Kasumi-1 (cell line): ENCODE results near the gene DAG1.

Experiments used
- DNase-seq, 2 experiments: peaks; one replicate each; lab custom pipeline; 2025; lab: John Stamatoyannopoulos, UW

The DAG1 gene

GRCh38 chr3:49518441-49518840, 48.4 kb downstream of the DAG1 start:
- no peak for DNase-seq

DNA sequence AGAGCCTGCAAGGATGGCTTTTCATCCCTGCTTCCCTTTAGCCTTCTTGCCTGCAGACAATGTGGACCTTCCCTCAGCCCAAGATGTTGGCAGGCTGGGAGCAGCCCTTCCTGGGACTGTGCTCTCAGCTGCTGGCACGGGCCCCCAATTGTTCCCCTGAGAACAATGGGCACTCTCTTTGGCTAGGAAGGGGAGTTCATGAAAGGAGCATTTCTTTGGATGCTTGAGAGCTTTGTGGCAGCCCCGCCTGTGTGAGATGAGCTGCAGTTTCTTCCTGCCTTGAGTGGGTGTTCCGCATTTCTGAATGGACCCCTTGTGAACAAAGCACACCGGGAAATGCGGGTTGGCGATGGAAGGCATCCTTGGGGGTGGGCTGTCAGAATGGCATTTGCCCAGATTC, 49.2 kb downstream of the DAG1 start:
- no peak for DNase-seq

- DNase-seq, result no peak
Observed at GRCh38 chr3:49519916-49520385, 49.9 kb downstream of the DAG1 start.

- no peak for DNase-seq
Observed at GRCh38 chr3:49523756-49524747, 54.0 kb downstream of the DAG1 start.

DNA sequence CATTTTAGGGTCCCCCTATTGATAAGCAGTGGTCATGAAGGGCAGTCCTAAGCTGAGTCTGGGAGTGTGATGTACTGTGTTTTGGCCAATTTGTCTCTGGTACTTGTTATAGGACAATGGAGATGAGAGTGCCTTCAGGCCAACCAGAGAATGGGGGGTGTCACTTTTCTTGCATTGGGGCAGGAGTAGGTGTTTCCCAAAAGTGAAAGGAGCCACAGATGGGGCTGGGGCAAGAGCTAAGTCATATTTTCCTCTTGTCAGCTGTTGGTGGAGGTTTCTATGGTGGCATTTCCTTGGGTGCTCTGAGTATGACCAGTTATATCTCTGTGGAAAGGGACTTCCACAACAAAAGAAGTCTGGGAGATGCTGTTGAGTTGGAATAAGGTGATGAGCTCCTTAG, 59.5 kb downstream of the DAG1 start:
- DNase-seq, result no peak

GRCh38 chr3:49530231-49530630, 60.2 kb downstream of the DAG1 start:
- DNase-seq, result no peak

DNA sequence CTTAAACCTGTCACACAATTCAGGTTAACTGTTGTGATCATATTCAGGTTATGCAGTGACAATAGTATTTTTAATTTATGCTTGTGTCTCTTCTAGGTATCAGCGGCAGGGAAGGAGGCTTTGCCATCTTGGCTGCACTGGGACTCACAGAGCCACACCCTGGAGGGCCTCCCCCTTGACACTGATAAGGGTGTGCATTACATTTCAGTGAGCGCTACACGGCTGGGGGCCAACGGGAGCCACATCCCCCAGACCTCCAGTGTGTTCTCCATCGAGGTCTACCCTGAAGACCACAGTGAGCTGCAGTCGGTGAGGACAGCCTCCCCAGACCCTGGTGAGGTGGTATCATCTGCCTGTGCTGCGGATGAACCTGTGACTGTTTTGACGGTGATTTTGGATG, 60.6 kb downstream of the DAG1 start:
- no peak for DNase-seq

- DNase-seq, result no peak
Observed at GRCh38 chr3:49531218-49531617, 61.2 kb downstream of the DAG1 start.

GRCh38 chr3:49531715-49532114, 61.6 kb downstream of the DAG1 start:
- DNase-seq, result no peak

DNA sequence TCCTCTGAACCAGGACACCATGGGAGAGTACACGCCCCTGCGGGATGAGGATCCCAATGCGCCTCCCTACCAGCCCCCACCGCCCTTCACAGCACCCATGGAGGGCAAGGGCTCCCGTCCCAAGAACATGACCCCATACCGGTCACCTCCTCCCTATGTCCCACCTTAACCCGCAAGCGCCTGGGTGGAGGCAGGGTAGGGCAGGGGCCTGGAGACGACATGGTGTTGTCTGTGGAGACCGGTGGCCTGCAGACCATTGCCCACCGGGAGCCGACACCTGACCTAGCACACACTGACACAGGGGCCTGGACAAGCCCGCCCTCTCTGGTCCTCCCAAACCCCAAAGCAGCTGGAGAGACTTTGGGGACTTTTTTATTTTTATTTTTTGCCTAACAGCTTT, 63.0 kb downstream of the DAG1 start:
- no peak for DNase-seq

- no peak for DNase-seq
Observed at GRCh38 chr3:49533786-49534519, 63.9 kb downstream of the DAG1 start.

GRCh38 chr3:49534581-49535441, 64.7 kb downstream of the DAG1 start:
- no peak for DNase-seq

- DNase-seq, result no peak
Observed at GRCh38 chr3:49535971-49536874, 66.2 kb downstream of the DAG1 start.

- no peak for DNase-seq
Observed at GRCh38 chr3:49536875-49537533, 66.9 kb downstream of the DAG1 start.

- peak; percentile 86 to 92 for DNase-seq
Observed at GRCh38 chr3:49539659-49540560, 69.8 kb downstream of the DAG1 start.

GRCh38 chr3:49552087-49552486, 82.0 kb downstream of the DAG1 start:
- no peak for DNase-seq

- no peak for DNase-seq
Observed at GRCh38 chr3:49553324-49553691, 83.2 kb downstream of the DAG1 start.

GRCh38 chr3:49553692-49554632, 83.9 kb downstream of the DAG1 start, which contains the start of gene BSN:
TSS of gene BSN (plus strand) at chr3:49554477. CDS start at chr3:49554603, 126 bp downstream.
- peak; percentile 70 to 72 for DNase-seq
